K562 (cell line): ENCODE results near the gene DNASE1L3. TPM values are rescaled to one million over a fixed set of nuclear protein-coding genes. Genes with fewer than 3 reads are reported as not detected.

Experiments
- ATAC-seq: fragments of 200-7000 bp; cut with Tn5 transposase; 3 replicates; pipeline ENCODE4 v1.9.1; 2020; ENCODE audit warnings: moderate library complexity
- BruUV-seq: library from RNA; stranded (reverse); fragments of 400-500 nt; replicated peaks from 2 replicates; lab custom pipeline; 2021; lab: Mats Ljungman, UMichigan
- CTCF ChIA-PET: fragments of 300-600 bp; formaldehyde crosslinking; extraction: SDS; loops from one replicate; lab custom pipeline; 2021; ENCODE audit warnings: low intra/inter-chr PET ratio; lab: Yijun Ruan, JAX
- POLR2A ChIA-PET: fragments of 300-600, 350-650 bp; sonication (Branson Sonifier 250); formaldehyde crosslinking; extraction: SDS; loops from one replicate; lab custom pipeline; 2021; ENCODE audit warnings: antibody characterized with exemption, inconsistent platforms; lab: Yijun Ruan, JAX
- DNase-seq, 4 experiments: peaks; one replicate each; pipeline versions ENCODE4 v3.0.0 to v3.0.0-alpha.2; 2011 to 2018; ENCODE audit warnings: low spot score in 3 of 4, mixed read lengths in 3 of 4; ENCODE audit errors: extremely low read depth in 1 of 4
- FAIRE-seq: peaks from 2 replicates; lab custom pipeline; 2011; peaks lifted over from hg19 to GRCh38; lab: Jason Lieb, UNC
- H2AFZ ChIP-seq: 2 replicates; pipeline ENCODE4 v1.6.0; 2011; ENCODE audit warnings: low read depth, low read length, control low read depth, inconsistent platforms
- H3K27ac ChIP-seq: fragments of 200-600 bp; 3 replicates; pipeline ENCODE4 v1.8.0; 2011; ENCODE audit warnings: low read depth, mild to moderate bottlenecking, control low read depth, inconsistent platforms, low read length, moderate library complexity, mixed read lengths; ENCODE audit errors: extremely low read depth
- H3K27me3 ChIP-seq, 2 experiments: fragments of 300-600 bp in 1 of 2; 2 replicates in 1 of 2; 3 replicates in 1 of 2; pipeline versions ENCODE4 v1.6.0 to v1.8.0; 2011; ENCODE audit warnings: inconsistent platforms in 2 of 2, low read length in 2 of 2, mild to moderate bottlenecking in 1 of 2, mixed read lengths in 1 of 2, moderate library complexity in 1 of 2; ENCODE audit not compliant: control insufficient read depth in 2 of 2, insufficient read depth in 2 of 2
- H3K36me3 ChIP-seq: fragments of 300-600 bp; 3 replicates; pipeline ENCODE4 v1.8.0; 2011; ENCODE audit warnings: mild to moderate bottlenecking, low read length, inconsistent platforms; ENCODE audit not compliant: control insufficient read depth, insufficient read depth
- H3K4me1 ChIP-seq, 2 experiments: fragments of 200-600 bp in 1 of 2; replicated peaks in 1 of 2; 2 replicates in 1 of 2; 3 replicates in 1 of 2; pipeline versions ENCODE4 v1.5.1 to v1.8.0; 2011; ENCODE audit warnings: inconsistent platforms in 2 of 2, low read length in 2 of 2, mild to moderate bottlenecking in 1 of 2, mixed read lengths in 1 of 2, moderate library complexity in 1 of 2; ENCODE audit not compliant: control insufficient read depth in 2 of 2, insufficient read depth in 2 of 2
- H3K4me2 ChIP-seq: 2 replicates; pipeline ENCODE4 v1.6.1; 2011; ENCODE audit warnings: low read length, control low read depth, inconsistent platforms, mixed read lengths; ENCODE audit not compliant: insufficient read depth
- H3K4me3 ChIP-seq: fragments of 200-600 bp; sonication (generic), shearing (Covaris generic); 2 replicates; pipeline ENCODE4 v1.5.1; 2016; ENCODE audit warnings: control low read depth, inconsistent platforms
- H3K79me2 ChIP-seq: fragments of 200-600 bp; 3 replicates; pipeline ENCODE4 v1.8.0; 2011; ENCODE audit warnings: low read length, inconsistent platforms; ENCODE audit not compliant: control insufficient read depth, insufficient read depth
- H3K9ac ChIP-seq, 2 experiments: 2 replicates each; pipeline versions ENCODE4 v1.6.0 to v1.6.1; 2011; ENCODE audit warnings: low read depth in 2 of 2, low read length in 2 of 2, control low read depth in 1 of 2, inconsistent platforms in 1 of 2, mild to moderate bottlenecking in 1 of 2, mixed read lengths in 1 of 2; ENCODE audit not compliant: insufficient read depth in 1 of 2
- H3K9me1 ChIP-seq: one replicate; pipeline ENCODE4 v1.6.0; 2011; ENCODE audit warnings: inconsistent platforms, mild to moderate bottlenecking, low read length, moderate library complexity; ENCODE audit not compliant: control insufficient read depth, insufficient read depth
- H3K9me3 ChIP-seq: replicated peaks from 2 replicates; pipeline ENCODE4 v1.5.1; 2011; ENCODE audit warnings: low read depth, low read length, inconsistent platforms; ENCODE audit not compliant: control insufficient read depth, insufficient read depth
- H4K20me1 ChIP-seq: replicated peaks from 2 replicates; pipeline ENCODE4 v1.6.1; 2011; ENCODE audit warnings: low read length, inconsistent platforms, mixed read lengths; ENCODE audit not compliant: control insufficient read depth, insufficient read depth
- GATAD2A ChIP-seq: fragments of 450-650 bp; IDR thresholded peaks from 2 replicates; pipeline ENCODE4 v1.6.1; 2017
- MTF1 ChIP-seq: fragments of 250-450 bp; sonication (Bioruptor Pico); IDR thresholded peaks from 2 replicates; pipeline ENCODE4 v1.9.0; 2021; ENCODE audit warnings: moderate library complexity, mild to moderate bottlenecking, inconsistent platforms, borderline replicate concordance
- SMAD4 ChIP-seq: fragments of 250-450 bp; sonication (Bioruptor Pico); conservative IDR thresholded peaks from 2 replicates; pipeline ENCODE4 v1.8.0; 2021; ENCODE audit warnings: inconsistent platforms, mild to moderate bottlenecking, moderate library complexity
- ZC3H4 ChIP-seq: sonication (generic); formaldehyde crosslinking; IDR thresholded peaks from 2 replicates; pipeline ENCODE4 v1.9.0; 2021; ENCODE audit warnings: missing genetic modification reagents, borderline replicate concordance
- ZEB2 ChIP-seq: fragments of 450-650 bp; IDR thresholded peaks from 2 replicates; pipeline ENCODE4 v1.6.1; 2016
- ZNF316 ChIP-seq: fragments of 450-650 bp; IDR thresholded peaks from 2 replicates; pipeline ENCODE4 v1.6.1; 2016
- WGBS: fragments of 100-300 bp; shearing (Covaris generic); methylation state at CpG from one replicate; pipeline ENCODE4 v1.1.6; 2016; ENCODE audit warnings: low coverage, mixed read lengths; ENCODE audit not compliant: insufficient coverage; ENCODE audit errors: missing lambda C conversion rate; 5-methylcytosine and 5-hydroxymethylcytosine counted together
- in situ Hi-C: fragments of 300-500 bp; cut with MboI; formaldehyde crosslinking; loops from 4 replicates; pipeline ENCODE4 v1.15.0; 2018; ENCODE audit warnings: inconsistent platforms, mixed read lengths
- intact Hi-C: fragments of 100-400 bp; cut with micrococcal nuclease; formaldehyde crosslinking; loops from 2 replicates; pipeline ENCODE4 v1.14.2; 2022
- polyA plus RNA-seq, 8 experiments: library from polyadenylated mRNA; depleted of rRNA in 4 of 8; stranded (reverse) in 5 of 8; unstranded in 3 of 8; fragments of >200 nt; fragmentation: Nextera tagmentation in 2 of 8; fragmentation: Illumina TruSeq in 1 of 8; extraction: Ambion mirVana in 2 of 8; extraction: Trizol in 1 of 8; gene quantifications; 2 replicates each; pipeline versions ENCODE4 v1.2.1 to v1.2.3, GENCODE V29; 2011 to 2014; ENCODE audit warnings: inconsistent platforms in 1 of 8, missing spikeins in 1 of 8
- total RNA-seq, 7 experiments: library from RNA; depleted of rRNA in 6 of 7; stranded (reverse); fragments of >200 nt in 6 of 7; fragmentation: Illumina TruSeq in 2 of 7; extraction: Trizol in 2 of 7; gene quantifications; 2 replicates each; pipeline versions ENCODE4 v1.2.1 to v1.2.3, GENCODE V29; 2011 to 2021; ENCODE audit warnings: low replicate concordance in 1 of 7

The DNASE1L3 gene
- total and polyA plus RNA-seq, 9 of the 15 experiments (the other 6 are each of a cell fraction or from before 2014, with no cell fraction given): 0.06 TPM; not detected in 8

DNA sequence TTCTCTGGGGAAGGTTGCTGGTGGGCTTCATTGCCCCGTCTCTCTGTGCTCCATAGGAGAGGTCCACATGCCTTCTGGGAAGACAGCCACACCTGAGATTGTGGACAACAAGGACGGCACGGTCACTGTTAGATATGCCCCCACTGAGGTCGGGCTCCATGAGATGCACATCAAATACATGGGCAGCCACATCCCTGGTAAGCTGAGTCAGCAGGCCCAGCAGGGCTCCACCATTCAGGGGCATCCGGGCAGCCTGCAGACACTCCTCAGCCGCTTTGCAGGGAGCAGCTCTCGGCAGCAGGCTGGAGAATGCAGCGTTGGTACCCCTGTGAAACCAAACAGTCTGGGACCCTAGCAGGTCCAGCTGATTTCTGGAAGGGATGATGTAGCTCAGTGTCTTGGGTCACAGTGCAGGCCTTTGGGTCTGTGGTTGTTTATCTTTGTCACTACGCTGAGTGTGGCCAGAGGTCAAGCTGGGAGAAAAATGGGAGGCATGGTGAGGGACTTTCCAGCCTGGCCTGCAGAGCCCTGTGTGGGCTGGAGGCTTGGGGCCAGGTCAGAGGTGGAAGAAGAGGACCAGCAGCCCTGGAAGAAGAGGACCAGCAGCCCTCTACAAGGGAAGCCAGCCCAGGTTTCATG lies 67.2 kb downstream of the DNASE1L3 start:
- H3K9me3 ChIP-seq: no peaks in the 10 kb centered on the region
- POLR2A ChIA-PET: interaction anchor here (1.3 kb wide), 1 partner anchor 136 kb away, joined by 3 read pairs; the partner anchor contains the start of gene FLNB
- H3K9ac ChIP-seq: 0 out of 4 replicates have a peak overlapping the region, but pooled peaks of 1 of the 2 experiments have one; percentile 2
- no peaks in the 10 kb centered on the region for H3K27me3 ChIP-seq
- H4K20me1 ChIP-seq: no peaks in the 10 kb centered on the region; the same call in 1 of the 2 replicates
- TF ChIP-seq GATAD2A: no peak
- TF ChIP-seq MTF1 (CRISPR knock-in tag): no peak
- TF ChIP-seq ZNF316: 0 out of 2 replicates have a peak, but pooled peaks have one; percentile 8
- TF ChIP-seq ZEB2: no peak
- no peak for TF ChIP-seq ZC3H4 (CRISPR knock-in tag)
- no peak for TF ChIP-seq SMAD4 (CRISPR knock-in tag)
- TF ChIP-seq, all 486 proteins: peak for 1
- DNase-seq (peak in 1 of 4 experiments; percentile 16), FAIRE-seq (no peak), ATAC-seq (peak; percentile 37; the same call in 2 of the 3 replicates)
- Histone ChIP-seq H3K4me2 (no peak overlapping the region), H3K4me3 (no peak overlapping the region), H3K4me1 (peaks cover 0 to 4% of the 10 kb centered on the region in 2 experiments; a peak in 2 of 5 replicates), H2AFZ (no peak overlapping the region), H3K9me1 (no peaks in the 10 kb centered on the region), H3K79me2 (no peaks in the 10 kb centered on the region), H3K27ac (no peak overlapping the region), H3K36me3 (peaks cover 57% of the 10 kb centered on the region; the same call in 2 of the 3 replicates)
- CTCF ChIA-PET: interaction anchor here (0.7 kb wide), 1 partner anchor 24 kb away, joined by 4 read pairs; no protein-coding TSS in a partner anchor
- intact Hi-C loops: no loop called here
- in situ Hi-C loops: no loop called here
- WGBS: 72% methylated on average over 9 of the region's 9 CpGs
- BruUV-seq: no TSS peak

Other genes starting within 250 kb of the DNASE1L3 start
- 27.6 and 37.5 TPM in 2 replicates for gene FLNB, start 202.6 kb downstream of the DNASE1L3 start, total RNA-seq (2014; rRNA removed)
- gene FLNB, start 202.6 kb downstream of the DNASE1L3 start, total RNA-seq (2014; rRNA removed; fragmentation: Illumina TruSeq; extraction: Trizol): 22.5 and 25.6 TPM in 2 replicates
- gene FLNB, start 202.6 kb downstream of the DNASE1L3 start, total RNA-seq (2015; rRNA removed; fragmentation: Illumina TruSeq; extraction: Trizol): 27.4 and 27.9 TPM in 2 replicates
- 43.3 and 48.1 TPM in 2 replicates for gene FLNB, start 202.6 kb downstream of the DNASE1L3 start, total RNA-seq (2021)
- 20.3 and 27.7 TPM in 2 replicates for gene FLNB, start 202.6 kb downstream of the DNASE1L3 start, polyA plus RNA-seq (2011; rRNA removed)
- gene FLNB, start 202.6 kb downstream of the DNASE1L3 start, polyA plus RNA-seq (2014; fragmentation: Illumina TruSeq; extraction: Trizol): 32.2 and 33.4 TPM in 2 replicates
- gene FLNB, start 202.6 kb downstream of the DNASE1L3 start, polyA plus RNA-seq (2014; fragmentation: Nextera tagmentation; extraction: Ambion mirVana): 10 to 100 TPM in 1 of 2 experiments, 1 to 10 TPM in 1; 9.4 to 13.0 TPM
- gene FLNB, start 202.6 kb downstream of the DNASE1L3 start, polyA plus RNA-seq (2014; rRNA removed): 17.0 and 19.0 TPM in 2 replicates
- 2.1 and 3.7 TPM in 2 replicates for gene ABHD6, start 26.8 kb upstream of the DNASE1L3 start, total RNA-seq (2014; rRNA removed)
- gene ABHD6, start 26.8 kb upstream of the DNASE1L3 start, total RNA-seq (2014; rRNA removed; fragmentation: Illumina TruSeq; extraction: Trizol): 2.4 and 2.5 TPM in 2 replicates
- gene ABHD6, start 26.8 kb upstream of the DNASE1L3 start, total RNA-seq (2015; rRNA removed; fragmentation: Illumina TruSeq; extraction: Trizol): 3.6 and 4.1 TPM in 2 replicates
- 2.9 and 3.2 TPM in 2 replicates for gene ABHD6, start 26.8 kb upstream of the DNASE1L3 start, total RNA-seq (2021)
- gene ABHD6, start 26.8 kb upstream of the DNASE1L3 start, polyA plus RNA-seq (2011; rRNA removed): 3.6 and 4.1 TPM in 2 replicates
- 2.3 and 2.9 TPM in 2 replicates for gene ABHD6, start 26.8 kb upstream of the DNASE1L3 start, polyA plus RNA-seq (2014; fragmentation: Illumina TruSeq; extraction: Trizol)
- gene ABHD6, start 26.8 kb upstream of the DNASE1L3 start, polyA plus RNA-seq (2014; fragmentation: Nextera tagmentation; extraction: Ambion mirVana): under 1 TPM; 0.53 to 0.81 TPM
- 2.3 and 3.4 TPM in 2 replicates for gene ABHD6, start 26.8 kb upstream of the DNASE1L3 start, polyA plus RNA-seq (2014; rRNA removed)
- 13.9 and 15.9 TPM in 2 replicates for gene RPP14, start 95.3 kb upstream of the DNASE1L3 start, total RNA-seq (2014; rRNA removed)
- gene RPP14, start 95.3 kb upstream of the DNASE1L3 start, total RNA-seq (2014; rRNA removed; fragmentation: Illumina TruSeq; extraction: Trizol): 13.5 and 15.5 TPM in 2 replicates
- gene RPP14, start 95.3 kb upstream of the DNASE1L3 start, total RNA-seq (2015; rRNA removed; fragmentation: Illumina TruSeq; extraction: Trizol): 19.9 and 20.4 TPM in 2 replicates
- gene RPP14, start 95.3 kb upstream of the DNASE1L3 start, total RNA-seq (2021): 14.9 and 17.0 TPM in 2 replicates
- 14.7 and 18.9 TPM in 2 replicates for gene RPP14, start 95.3 kb upstream of the DNASE1L3 start, polyA plus RNA-seq (2011; rRNA removed)
- gene RPP14, start 95.3 kb upstream of the DNASE1L3 start, polyA plus RNA-seq (2014; fragmentation: Illumina TruSeq; extraction: Trizol): 14.6 and 15.4 TPM in 2 replicates
- gene RPP14, start 95.3 kb upstream of the DNASE1L3 start, polyA plus RNA-seq (2014; fragmentation: Nextera tagmentation; extraction: Ambion mirVana): 10 to 100 TPM; 20.5 to 20.8 TPM
- gene RPP14, start 95.3 kb upstream of the DNASE1L3 start, polyA plus RNA-seq (2014; rRNA removed): 15.1 and 19.0 TPM in 2 replicates
- gene HTD2, start 95.5 kb upstream of the DNASE1L3 start, total RNA-seq (2014; rRNA removed): 1.8 and 2.7 TPM in 2 replicates
- 10.5 and 12.7 TPM in 2 replicates for gene HTD2, start 95.5 kb upstream of the DNASE1L3 start, total RNA-seq (2014; rRNA removed; fragmentation: Illumina TruSeq; extraction: Trizol)
- gene HTD2, start 95.5 kb upstream of the DNASE1L3 start, total RNA-seq (2015; rRNA removed; fragmentation: Illumina TruSeq; extraction: Trizol): 5.8 and 6.9 TPM in 2 replicates
- 8.3 and 9.6 TPM in 2 replicates for gene HTD2, start 95.5 kb upstream of the DNASE1L3 start, total RNA-seq (2021)
- 9.4 and 11.6 TPM in 2 replicates for gene HTD2, start 95.5 kb upstream of the DNASE1L3 start, polyA plus RNA-seq (2011; rRNA removed)
- 2.2 and 6.8 TPM in 2 replicates for gene HTD2, start 95.5 kb upstream of the DNASE1L3 start, polyA plus RNA-seq (2014; fragmentation: Illumina TruSeq; extraction: Trizol)
- gene HTD2, start 95.5 kb upstream of the DNASE1L3 start, polyA plus RNA-seq (2014; fragmentation: Nextera tagmentation; extraction: Ambion mirVana): 10 to 100 TPM; 13.9 to 22.8 TPM
- gene HTD2, start 95.5 kb upstream of the DNASE1L3 start, polyA plus RNA-seq (2014; rRNA removed): 5.8 and 8.0 TPM in 2 replicates
- 11.3 and 12.4 TPM in 2 replicates for gene PXK, start 121.9 kb upstream of the DNASE1L3 start, total RNA-seq (2014; rRNA removed)
- gene PXK, start 121.9 kb upstream of the DNASE1L3 start, total RNA-seq (2014; rRNA removed; fragmentation: Illumina TruSeq; extraction: Trizol): 12.9 and 15.3 TPM in 2 replicates
- gene PXK, start 121.9 kb upstream of the DNASE1L3 start, total RNA-seq (2015; rRNA removed; fragmentation: Illumina TruSeq; extraction: Trizol): 9.7 and 10.0 TPM in 2 replicates
- gene PXK, start 121.9 kb upstream of the DNASE1L3 start, total RNA-seq (2021): 10.8 and 14.0 TPM in 2 replicates
- 10.6 and 11.1 TPM in 2 replicates for gene PXK, start 121.9 kb upstream of the DNASE1L3 start, polyA plus RNA-seq (2011; rRNA removed)
- 15.3 and 19.9 TPM in 2 replicates for gene PXK, start 121.9 kb upstream of the DNASE1L3 start, polyA plus RNA-seq (2014; fragmentation: Illumina TruSeq; extraction: Trizol)
- gene PXK, start 121.9 kb upstream of the DNASE1L3 start, polyA plus RNA-seq (2014; fragmentation: Nextera tagmentation; extraction: Ambion mirVana): 1 to 10 TPM; 3.3 to 4.8 TPM
- gene PXK, start 121.9 kb upstream of the DNASE1L3 start, polyA plus RNA-seq (2014; rRNA removed): 12.7 and 14.5 TPM in 2 replicates
- gene PDHB, start 222.9 kb upstream of the DNASE1L3 start, total RNA-seq (2014; rRNA removed): 57.7 and 123 TPM in 2 replicates
- 66.0 and 71.2 TPM in 2 replicates for gene PDHB, start 222.9 kb upstream of the DNASE1L3 start, total RNA-seq (2014; rRNA removed; fragmentation: Illumina TruSeq; extraction: Trizol)
- 55.6 and 58.6 TPM in 2 replicates for gene PDHB, start 222.9 kb upstream of the DNASE1L3 start, total RNA-seq (2015; rRNA removed; fragmentation: Illumina TruSeq; extraction: Trizol)
- 50.9 and 51.2 TPM in 2 replicates for gene PDHB, start 222.9 kb upstream of the DNASE1L3 start, total RNA-seq (2021)
- gene PDHB, start 222.9 kb upstream of the DNASE1L3 start, polyA plus RNA-seq (2011; rRNA removed): 68.6 and 85.2 TPM in 2 replicates
- 54.3 and 58.0 TPM in 2 replicates for gene PDHB, start 222.9 kb upstream of the DNASE1L3 start, polyA plus RNA-seq (2014; fragmentation: Illumina TruSeq; extraction: Trizol)
- 100 to 1,000 TPM; 166 to 178 TPM for gene PDHB, start 222.9 kb upstream of the DNASE1L3 start, polyA plus RNA-seq (2014; fragmentation: Nextera tagmentation; extraction: Ambion mirVana)
- 90.0 and 131 TPM in 2 replicates for gene PDHB, start 222.9 kb upstream of the DNASE1L3 start, polyA plus RNA-seq (2014; rRNA removed)